ENCODE data around the gene KRT76.

- TF ChIP-seq, protein P1, sequence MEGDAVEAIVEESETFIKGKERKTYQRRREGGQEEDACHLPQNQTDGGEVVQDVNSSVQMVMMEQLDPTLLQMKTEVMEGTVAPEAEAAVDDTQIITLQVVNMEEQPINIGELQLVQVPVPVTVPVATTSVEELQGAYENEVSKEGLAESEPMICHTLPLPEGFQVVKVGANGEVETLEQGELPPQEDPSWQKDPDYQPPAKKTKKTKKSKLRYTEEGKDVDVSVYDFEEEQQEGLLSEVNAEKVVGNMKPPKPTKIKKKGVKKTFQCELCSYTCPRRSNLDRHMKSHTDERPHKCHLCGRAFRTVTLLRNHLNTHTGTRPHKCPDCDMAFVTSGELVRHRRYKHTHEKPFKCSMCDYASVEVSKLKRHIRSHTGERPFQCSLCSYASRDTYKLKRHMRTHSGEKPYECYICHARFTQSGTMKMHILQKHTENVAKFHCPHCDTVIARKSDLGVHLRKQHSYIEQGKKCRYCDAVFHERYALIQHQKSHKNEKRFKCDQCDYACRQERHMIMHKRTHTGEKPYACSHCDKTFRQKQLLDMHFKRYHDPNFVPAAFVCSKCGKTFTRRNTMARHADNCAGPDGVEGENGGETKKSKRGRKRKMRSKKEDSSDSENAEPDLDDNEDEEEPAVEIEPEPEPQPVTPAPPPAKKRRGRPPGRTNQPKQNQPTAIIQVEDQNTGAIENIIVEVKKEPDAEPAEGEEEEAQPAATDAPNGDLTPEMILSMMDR (IDR thresholded peaks at IDR 0.05), result no peak
- TF ChIP-seq POLR2A (IDR thresholded peaks at IDR 0.05), result no peak
These were observed 9.7 kb downstream of the KRT76 start for GRCh38 chr12:52767427-52767826.

All from uterus (tissue), 2 donors.